Stimulated activated CD4-positive, alpha-beta T cell treated with anti-CD3 and anti-CD28 coated beads, TNF-alpha, amount 100 ng/mL, for 48 hours (primary cell): ENCODE data around the gene FAM200B.
A peak's percentile ranks its signal among the peaks of the same experiment; 100 is the strongest.
"Not testable (repeated sequence)": the region's sequence is repeated elsewhere in the genome, so short reads cannot be mapped to it uniquely, and the experiment has no call there.

Experiments
- DNase-seq, 3 donors: peaks; one replicate each; pipeline ENCODE4 v3.0.0-alpha.2; 2020; ENCODE audit warnings: low read depth in 3 of 3

The FAM200B gene

DNA sequence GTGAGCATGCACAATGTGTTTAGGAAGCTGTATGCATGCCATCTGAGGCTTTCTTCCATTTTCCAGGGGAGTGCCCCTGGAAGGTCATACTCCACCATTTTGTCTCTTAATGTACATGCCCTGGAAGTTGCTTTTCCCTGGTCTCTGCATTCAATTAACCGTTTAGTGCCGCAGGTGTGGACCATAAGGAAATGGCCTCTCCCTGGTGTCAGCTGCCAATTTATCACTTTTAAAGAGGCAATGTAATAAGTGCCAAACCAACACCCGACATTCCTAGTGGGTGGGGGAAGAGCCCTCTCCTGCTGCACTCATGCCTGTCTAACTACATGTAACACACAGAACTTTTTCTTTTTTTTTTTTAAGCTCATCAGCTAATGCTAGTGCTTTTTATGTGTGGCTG is 14.1 kb downstream of the FAM200B start:
- no peak for DNase-seq

DNA sequence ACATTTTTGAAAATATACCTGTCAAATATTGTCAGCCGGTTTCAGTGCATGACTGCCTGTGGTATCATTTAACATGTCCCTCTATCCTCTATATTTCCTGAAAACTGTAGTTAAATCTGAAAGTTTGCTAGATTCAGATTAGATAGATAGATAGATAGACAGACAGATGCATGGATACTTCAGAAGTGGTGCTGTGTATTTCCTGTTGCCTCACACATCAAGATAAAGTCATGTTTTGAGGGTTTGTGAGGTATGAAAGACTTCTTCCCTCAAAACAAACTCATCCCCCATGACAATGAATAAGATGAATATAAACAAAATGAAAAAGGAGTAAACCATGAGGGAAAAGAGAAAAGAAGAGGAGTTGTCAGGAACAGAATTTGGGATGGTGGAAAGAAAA is 15.2 kb downstream of the FAM200B start:
- no peak for DNase-seq

DNA sequence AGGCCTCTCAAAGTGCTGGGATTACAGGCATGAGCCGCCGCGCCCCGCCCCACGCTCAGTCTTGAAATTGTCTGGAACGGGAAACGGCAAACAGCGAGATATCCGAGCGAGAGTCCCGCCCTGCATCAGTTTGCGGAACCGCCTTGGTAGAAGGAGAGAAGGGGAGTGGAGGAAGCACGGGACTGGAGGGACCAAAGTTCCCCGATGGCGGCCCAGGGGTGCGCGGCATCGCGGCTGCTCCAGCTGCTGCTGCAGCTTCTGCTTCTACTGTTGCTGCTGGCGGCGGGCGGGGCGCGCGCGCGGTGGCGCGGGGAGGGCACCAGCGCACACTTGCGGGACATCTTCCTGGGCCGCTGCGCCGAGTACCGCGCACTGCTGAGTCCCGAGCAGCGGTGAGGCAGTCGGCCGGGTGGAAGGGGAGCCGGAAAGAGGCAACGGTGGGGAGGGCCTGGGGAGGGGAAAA is 21.3 kb downstream of the FAM200B start, which contains the start of gene BST1:
BST1 (plus strand) TSS at position 125 of the 463 bp plus-strand sequence; CDS start at position 205, 80 bp downstream.
- DNase-seq, result peak; percentile 11 to 35 (median 20)

DNA sequence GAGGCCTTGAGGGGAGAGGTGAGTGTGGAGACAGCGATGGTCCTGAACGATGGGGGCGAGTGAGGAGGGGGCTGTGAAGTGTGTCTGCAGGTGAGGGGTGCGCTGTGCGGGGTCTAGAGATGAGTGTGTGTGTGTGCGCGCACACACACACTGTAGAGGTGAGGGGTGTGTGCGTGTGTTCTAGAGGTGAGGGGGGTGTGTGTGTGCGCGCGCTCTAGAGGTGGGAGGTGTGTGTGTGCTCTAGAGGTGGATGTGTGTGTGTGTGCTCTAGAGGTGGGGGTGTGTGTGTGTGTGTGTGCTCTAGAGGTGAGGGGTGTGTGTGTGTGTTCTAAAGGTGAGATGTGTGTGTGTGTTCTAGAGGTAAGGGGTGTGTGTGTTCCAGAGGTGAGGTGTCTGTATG is 21.8 kb downstream of the FAM200B start:
- no peak for DNase-seq

DNA sequence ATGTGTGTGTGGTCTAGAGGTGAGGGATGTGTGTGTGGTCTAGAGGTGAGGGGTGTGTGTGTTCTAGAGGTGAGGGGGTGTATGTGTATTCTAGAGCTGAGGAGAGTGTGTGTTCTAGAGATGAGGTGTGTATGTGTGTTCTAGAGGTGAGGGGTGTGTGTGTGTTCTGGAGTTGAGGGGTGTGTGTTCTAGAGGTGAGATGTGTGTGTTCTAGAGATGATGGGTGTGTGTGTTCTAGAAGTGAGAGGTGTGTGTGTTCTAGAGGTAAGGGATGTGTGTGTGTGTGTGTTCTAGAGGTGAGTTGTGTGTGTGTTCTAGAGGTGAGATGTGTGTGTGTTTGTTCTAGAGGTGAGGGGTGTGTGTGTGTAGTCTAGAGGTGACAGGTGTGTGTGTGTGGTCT is 22.5 kb downstream of the FAM200B start:
- DNase-seq, result no peak

DNA sequence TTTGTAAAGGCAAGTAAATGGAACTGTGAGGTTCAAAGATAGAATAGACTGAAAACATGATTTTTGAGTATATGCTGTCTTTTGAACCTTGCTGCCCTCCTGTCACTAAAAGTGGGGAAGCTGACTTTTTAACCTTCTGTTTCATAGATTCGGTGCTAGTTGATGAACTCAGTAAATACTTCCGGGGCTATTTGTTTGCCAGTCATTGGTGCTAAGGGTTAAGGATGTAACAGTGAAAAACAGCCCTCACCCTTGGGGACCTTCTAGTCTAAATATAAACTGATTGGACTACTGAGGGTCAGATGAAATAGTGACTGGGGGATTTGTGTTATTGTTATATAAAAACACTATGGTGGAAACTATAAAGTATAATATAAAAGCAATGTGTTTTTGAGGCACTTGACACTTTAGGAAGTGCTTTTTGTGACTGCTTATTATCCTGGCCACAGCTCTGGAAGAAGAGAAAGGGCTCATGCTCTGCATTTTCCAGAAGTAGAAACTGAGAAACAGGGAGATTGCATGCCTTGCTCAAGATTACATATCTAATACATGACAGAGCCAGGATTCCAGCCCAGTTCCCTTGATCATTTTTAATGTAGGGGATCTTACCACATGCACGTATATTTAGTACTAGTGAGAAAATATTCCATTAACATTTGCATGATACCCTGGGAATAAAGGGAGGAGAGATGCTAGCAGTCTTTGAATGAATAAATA is 25.2 kb downstream of the FAM200B start:
- no peak for DNase-seq

DNA sequence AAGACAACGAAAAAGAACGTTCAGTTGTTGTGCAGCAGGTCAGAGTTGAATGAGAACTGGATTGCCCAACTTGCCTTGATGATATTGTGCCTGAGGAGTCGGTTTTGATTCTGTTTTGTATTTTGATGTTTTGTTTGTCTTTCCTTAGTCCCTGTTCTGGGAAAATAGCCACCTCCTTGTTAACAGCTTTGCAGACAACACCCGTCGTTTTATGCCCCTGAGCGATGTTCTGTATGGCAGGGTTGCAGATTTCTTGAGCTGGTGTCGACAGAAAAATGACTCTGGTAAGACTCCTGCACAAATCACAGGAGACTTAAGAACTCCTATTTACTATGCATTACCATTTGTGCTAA is 25.7 kb downstream of the FAM200B start:
- DNase-seq, result no peak

DNA sequence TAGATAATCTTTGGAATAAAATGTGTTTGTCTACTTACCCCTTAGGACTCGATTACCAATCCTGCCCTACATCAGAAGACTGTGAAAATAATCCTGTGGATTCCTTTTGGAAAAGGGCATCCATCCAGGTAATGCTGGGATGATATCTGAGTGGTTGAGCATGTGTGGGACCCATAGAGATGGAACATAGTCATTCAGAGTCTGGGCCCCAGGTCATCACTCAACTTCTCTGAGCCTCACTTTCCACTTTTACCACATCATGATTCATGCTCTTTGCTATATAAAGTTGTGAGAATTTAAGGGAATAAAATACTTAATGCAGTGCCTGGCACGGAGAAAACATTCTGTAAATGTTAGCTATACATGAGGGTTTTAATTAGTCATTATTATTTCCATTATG is 30.1 kb downstream of the FAM200B start:
- DNase-seq, result no peak

DNA sequence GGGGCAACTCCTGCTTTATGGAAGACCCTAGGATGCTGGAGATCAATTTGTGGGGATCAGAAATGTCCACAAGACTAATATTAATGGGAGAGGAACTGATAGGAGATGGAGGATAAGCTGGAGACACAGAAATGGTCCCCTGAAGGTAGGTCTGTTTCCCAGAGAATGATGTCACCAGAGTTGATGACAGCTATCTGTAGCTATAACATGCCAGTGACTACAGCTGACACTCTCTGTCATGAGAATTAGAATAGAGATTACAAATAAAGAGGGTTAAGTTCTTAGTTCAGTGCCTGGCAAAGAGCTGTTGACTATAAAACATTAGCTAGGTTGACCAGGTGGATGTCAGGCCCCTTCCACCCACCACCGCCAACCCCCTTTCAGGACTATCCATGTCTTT is 30.6 kb downstream of the FAM200B start:
- no peak for DNase-seq

DNA sequence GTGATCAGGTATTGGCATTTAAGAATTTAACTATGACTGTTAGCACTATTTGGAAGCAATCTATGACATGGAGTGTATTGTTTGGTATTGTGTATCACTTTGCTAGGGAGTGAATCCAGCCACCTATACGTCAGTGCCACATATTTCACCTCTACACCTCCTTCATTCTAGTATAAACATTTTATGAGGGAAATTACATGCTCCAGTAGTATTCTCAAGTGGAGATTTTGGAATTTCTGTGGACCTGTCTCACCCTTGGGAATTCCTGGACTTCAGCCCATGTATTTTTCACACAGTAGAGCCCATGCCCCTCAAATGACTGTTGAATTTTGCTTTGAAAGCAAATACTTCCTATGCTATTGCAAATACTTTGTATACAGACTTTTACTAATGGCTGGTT is 32.5 kb downstream of the FAM200B start:
- DNase-seq, result no peak

DNA sequence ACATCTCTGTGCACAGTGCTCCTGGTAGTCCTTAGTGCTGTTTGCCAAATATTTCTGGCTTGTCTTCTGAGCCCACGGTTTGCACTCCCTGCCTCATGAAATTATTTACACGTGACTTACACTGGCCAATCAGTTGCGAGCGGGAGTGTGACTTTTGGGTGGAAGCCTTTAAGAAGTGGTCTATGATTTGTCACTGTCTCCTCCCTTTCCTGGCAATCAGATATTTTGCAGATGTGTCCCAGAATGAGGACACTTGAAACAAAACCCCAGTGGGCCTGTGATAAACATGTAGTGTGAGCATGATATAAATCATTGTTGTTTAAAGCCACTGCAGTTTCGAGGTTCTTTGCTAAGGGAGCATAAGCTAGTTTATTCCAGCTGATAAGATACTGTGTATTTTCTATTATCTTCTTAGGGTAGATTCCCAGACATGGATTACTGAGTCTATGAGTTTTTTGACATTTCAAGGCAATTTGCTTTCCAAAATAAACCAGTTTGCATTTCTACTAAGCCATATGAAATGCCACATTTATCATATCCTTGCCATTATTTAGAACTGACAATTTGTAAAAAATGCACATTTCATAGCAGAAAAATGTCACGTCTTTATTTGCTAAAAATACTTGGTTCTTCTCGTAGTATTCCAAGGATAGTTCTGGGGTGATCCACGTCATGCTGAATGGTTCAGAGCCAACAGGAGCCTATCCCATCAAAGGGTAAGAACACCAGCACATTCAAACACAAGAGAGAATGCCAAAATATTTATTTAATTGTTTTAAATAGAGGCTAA is 33.2 kb downstream of the FAM200B start:
- DNase-seq, result no peak

DNA sequence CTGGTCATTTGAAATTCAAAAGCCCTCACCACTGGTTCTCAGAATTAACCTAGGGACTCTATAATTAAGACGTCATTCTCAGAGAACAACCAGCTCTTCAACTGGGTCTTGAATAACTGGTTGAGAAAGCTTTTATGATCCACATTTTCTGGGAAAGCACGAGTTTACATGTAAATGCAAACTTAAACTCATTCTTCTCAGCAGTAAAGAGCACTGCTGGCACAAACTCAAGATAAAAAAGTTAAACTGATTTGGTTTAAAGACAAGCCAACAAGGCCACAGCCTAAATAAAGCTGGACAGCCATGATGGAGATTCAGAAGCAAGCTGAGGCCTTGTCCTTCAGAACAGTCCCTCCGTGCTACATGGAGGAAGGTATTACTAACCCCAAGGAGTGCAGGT is 34.5 kb downstream of the FAM200B start:
- DNase-seq, result no peak

DNA sequence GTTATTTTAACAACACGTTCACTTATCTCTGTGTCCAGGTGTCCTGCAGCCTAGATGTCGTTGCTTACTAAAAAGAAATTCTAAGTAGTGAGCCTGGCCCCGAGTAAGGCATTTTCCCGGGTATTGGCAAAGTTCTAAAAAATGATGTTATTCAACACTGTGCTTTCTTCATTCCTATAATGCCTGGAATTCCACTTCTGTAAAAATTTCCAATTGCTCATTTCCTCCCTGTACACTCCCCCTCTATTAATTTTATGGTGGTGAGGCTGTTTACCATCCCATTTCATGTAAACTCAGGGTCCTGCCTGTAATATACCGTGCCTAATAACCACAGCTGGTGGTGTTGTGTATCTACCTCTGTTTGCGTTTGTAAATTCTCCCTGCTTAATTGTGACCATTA is 35.5 kb downstream of the FAM200B start:
- DNase-seq, result no peak

DNA sequence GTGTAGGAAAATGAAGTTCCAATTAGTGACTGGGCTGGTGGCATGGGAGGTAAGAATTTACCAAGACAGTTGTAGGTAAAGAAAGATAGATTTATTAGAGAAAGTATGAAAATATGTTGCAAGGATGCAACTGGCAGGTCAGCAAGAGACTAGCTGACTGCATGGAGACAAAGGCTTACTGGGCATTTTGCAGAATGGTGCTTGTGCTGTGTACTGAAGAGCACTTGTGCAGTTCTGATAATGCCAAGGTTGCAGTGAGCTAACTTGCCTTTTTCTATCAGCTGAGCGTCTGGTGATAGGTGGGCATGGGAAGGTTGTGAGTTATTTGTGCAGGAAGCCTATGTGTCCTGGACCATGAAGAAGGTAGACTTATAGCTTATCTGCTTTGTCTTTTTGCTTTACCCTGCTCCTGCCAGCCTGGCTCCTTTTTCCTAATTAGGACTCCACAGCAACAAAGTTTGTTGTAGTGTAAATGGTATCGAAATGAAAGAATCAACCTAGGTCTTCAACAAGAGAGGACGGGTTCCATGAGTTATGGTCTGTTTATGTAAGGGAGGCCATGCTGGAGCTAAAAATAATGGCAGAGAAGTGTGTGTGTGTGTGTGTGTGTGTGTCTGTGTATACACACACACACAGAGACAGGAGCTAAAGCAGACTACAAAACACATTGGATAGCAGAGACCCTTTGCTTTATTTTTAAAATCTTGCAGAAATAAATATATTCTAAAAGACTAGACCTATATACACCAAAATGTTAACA is 36.2 kb downstream of the FAM200B start:
- DNase-seq, result no peak

DNA sequence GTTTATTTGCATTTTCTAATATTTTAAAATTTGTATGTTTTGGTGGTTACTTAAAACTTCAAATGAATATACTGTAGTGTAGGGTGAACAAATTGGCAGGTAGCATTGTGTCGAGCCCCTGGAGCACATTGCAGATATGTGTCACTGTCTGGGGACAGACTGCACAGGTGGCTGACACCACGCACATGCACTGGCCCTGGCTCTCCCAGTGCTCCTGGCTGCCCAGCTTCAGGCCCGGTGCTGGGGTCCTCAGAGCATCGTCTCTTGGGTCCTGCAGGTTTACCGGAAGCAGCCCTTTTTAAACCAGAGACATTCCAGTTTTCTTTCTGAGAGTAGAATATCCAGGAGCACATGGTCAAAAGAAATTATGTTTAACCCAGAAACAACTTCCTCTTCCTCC is 36.8 kb downstream of the FAM200B start:
- no peak for DNase-seq

DNA sequence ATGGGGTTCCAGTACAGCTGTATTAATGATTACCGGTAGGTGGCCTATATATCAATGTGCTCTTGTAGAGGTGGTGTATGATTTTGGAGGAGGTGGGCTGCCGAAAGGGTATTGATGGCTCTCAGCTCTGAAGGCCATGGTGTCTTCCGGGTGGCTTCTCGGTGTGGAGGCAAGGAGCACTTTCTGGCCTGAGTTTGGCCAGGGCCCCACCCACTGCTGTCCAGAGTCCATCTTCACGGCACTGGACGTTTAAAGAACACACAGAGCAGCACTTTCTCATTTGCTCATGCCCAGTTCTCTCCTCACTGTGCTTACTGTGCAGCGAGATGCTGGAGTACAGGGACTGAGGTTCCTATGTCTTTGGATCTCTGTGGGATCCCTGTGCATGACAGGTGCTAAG is 37.3 kb downstream of the FAM200B start:
- DNase-seq, result no peak

DNA sequence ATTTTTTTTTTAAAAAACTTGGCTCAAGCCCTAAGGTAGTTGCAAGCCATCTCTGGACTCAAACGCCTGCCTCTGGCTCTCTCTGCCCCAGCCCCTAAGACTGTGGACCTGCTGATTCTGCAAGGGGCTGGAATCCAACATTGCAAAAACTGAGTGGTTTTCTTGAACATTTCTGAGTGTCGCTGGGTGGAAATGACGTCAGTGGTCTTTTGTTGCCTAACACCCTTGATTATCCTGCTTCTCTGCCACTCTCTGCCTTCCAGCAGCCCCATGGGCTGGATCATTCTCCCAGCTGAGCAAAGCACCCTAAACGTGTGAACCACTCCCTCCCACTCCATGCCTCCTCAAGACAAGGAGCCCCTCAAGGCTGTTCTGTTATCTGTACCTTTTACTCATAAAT is 37.9 kb downstream of the FAM200B start:
- no peak for DNase-seq

DNA sequence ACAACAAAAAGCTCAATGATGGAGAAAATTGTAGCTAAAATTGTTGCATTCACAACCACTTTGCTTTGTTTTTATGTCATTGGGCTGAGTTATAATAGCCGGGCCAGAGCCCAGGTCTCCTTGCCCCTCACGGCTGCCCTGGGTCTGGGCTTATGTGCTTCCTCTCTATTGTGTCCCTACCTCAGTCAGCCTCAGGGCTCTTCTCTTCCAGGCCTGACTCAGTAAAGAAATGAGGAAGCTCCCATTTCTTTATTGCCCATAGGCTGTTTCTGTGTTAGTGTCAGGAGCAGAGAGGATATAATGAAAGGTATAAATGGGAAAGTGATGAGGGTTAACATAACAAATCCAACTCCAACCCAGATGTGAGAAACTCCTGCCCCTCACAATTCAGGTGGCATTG is 39.2 kb downstream of the FAM200B start:
- no peak for DNase-seq

DNA sequence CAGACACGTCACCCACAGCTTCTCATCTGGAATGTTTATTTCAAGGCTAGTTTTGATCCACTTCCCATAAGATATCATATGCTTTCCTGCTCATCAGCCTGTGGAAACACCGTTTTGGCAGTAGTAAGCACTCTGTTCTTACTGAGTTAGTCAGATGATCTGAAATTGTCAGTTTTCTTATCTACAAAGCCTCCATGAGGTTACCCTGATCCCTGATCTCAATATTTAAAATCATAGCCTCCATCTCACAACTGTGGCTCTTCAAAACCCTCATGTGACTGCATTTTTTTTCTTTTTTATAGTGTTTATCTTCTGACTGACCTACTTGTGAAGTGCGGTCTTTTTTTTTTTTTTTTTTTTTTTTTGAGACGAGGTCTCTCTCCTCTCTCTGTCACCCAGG is 44.0 kb downstream of the FAM200B start:
- DNase-seq, result no peak

DNA sequence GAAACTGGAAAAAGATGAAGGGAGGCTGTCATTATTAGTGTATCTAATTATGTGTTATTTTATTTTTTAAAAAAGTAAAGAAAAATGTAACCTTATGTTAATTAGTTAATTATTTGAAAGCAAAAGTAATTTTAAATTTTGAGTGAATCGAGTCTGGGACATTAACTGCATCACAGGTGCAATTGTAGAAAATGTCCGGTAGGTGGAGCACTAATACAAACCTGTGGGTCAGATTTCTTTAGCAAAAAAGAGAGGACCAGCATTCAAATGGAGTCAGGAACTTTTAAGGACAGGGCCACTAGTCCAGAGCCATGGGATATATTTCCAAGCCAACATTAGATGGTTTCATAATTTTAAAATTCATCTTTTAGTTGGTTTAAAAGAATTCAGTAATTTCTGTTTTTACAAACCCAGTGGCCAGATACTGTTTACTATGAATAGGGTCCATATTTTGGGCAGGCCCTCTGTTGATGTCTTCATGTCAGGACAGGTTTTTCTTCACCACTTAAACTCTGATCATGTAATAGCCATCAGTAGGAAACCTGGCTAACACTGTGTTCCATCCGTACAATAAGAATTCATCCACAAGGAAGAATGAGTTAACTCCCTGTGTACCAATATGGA is 48.4 kb downstream of the FAM200B start:
- no peak for DNase-seq

DNA sequence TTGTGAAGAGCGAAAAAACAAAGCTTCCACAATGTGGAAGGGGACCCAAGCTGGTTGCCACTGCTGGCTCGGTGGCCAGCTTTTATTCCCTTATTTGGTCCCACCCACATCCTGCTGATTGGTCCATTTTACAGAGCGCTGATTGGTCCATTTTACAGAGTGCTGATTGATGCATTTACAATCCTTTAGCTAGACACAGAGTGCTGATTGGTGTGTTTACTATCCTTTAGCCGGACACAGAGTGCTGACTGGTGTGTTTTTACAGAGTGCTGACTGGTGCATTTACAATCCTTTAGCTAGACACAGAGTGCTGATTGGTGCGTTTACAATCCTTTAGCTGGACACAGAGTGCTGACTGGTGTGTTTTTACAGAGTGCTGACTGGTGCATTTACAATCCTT is 51.4 kb downstream of the FAM200B start:
- not testable (repeated sequence) for DNase-seq

DNA sequence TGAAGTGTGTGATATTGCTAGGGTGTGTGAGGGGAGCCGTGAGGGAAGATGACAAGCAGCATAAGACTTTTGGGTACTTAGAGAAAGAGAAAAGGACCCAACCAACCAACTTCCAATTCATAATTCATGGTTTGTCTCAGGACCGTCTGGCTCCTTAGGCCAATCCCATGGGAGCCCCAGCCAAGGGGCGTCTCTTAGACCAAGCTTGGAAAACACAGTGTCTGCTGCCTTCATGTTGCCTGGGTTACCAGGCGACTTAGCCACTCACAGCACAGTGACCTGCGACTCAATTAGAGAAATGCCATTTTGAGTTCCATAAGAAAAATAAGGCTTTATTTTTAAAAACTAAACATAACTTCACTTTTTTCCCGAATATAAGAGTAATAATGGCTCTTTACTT is 53.9 kb downstream of the FAM200B start:
- DNase-seq, result no peak
